HepG2 (cell line): Measurements from ENCODE around the gene POLRMT. TPM values are rescaled to one million over a fixed set of nuclear protein-coding genes. Genes with fewer than 3 reads are reported as not detected.

Experiments
- CREB1 ChIP-seq, 2 experiments: fragments of 450-650 bp in 1 of 2; IDR thresholded peaks; 2 replicates each; pipeline ENCODE4 v1.6.1; 2016 to 2017; ENCODE audit warnings: control low read depth in 1 of 2, mild to moderate bottlenecking in 1 of 2, missing compliant biosample characterization in 1 of 2, missing genetic modification characterization in 1 of 2
- FOSL2 ChIP-seq: sonication (generic); formaldehyde crosslinking; IDR thresholded peaks from 2 replicates; pipeline ENCODE4 v1.4.0; 2020; ENCODE audit warnings: missing genetic modification reagents
- HMG20A ChIP-seq: IDR thresholded peaks from 2 replicates; pipeline ENCODE4 v1.6.1; 2016; ENCODE audit warnings: borderline replicate concordance
- KAT8 ChIP-seq: IDR thresholded peaks from 2 replicates; pipeline ENCODE4 v1.6.1; 2016; ENCODE audit warnings: missing genetic modification reagents, missing compliant biosample characterization
- MAFF ChIP-seq: IDR thresholded peaks from 2 replicates; pipeline ENCODE4 v1.6.1; 2011; ENCODE audit warnings: low read depth, low read length, improper control_type of control experiment
- MAZ ChIP-seq, 2 experiments: sonication (generic) in 1 of 2; formaldehyde crosslinking in 1 of 2; IDR thresholded peaks; 2 replicates each; pipeline versions ENCODE4 v1.5.0 to v1.6.1; 2012 to 2020; ENCODE audit warnings: low read depth in 2 of 2, mild to moderate bottlenecking in 2 of 2, borderline replicate concordance in 1 of 2, improper control_type of control experiment in 1 of 2, low read length in 1 of 2, missing genetic modification reagents in 1 of 2, moderate library complexity in 1 of 2
- NR2C2 ChIP-seq: sonication (generic); formaldehyde crosslinking; IDR thresholded peaks from 2 replicates; pipeline ENCODE4 v1.4.0; 2020; ENCODE audit warnings: missing genetic modification reagents, mild to moderate bottlenecking, moderate library complexity, borderline replicate concordance
- RBM39 ChIP-seq: fragments of 200-400 bp; formaldehyde crosslinking; IDR thresholded peaks from one replicate; pipeline ENCODE4 v1.6.1; 2018; ENCODE audit warnings: antibody characterized with exemption, mild to moderate bottlenecking, low read depth, low read length; ENCODE audit not compliant: poor library complexity, severe bottlenecking
- RFXAP ChIP-seq: sonication (generic); formaldehyde crosslinking; IDR thresholded peaks from 2 replicates; pipeline ENCODE4 v1.4.0; 2020; ENCODE audit warnings: missing genetic modification reagents, borderline replicate concordance
- TRIM24 ChIP-seq: sonication (generic); formaldehyde crosslinking; IDR thresholded peaks from 2 replicates; pipeline ENCODE4 v1.8.0; 2022; ENCODE audit warnings: mild to moderate bottlenecking, missing genetic modification reagents
- ZMAT3 ChIP-seq: sonication (generic); formaldehyde crosslinking; conservative IDR thresholded peaks from 2 replicates; pipeline ENCODE4 v1.7.0; 2021; ENCODE audit warnings: missing genetic modification reagents
- ZNF224 ChIP-seq: sonication (generic); formaldehyde crosslinking; IDR thresholded peaks from 2 replicates; pipeline ENCODE4 v1.5.0; 2020; ENCODE audit warnings: mild to moderate bottlenecking, missing genetic modification reagents
- ZNF343 ChIP-seq: sonication (generic); formaldehyde crosslinking; IDR thresholded peaks from 2 replicates; pipeline ENCODE4 v1.4.0; 2020; ENCODE audit warnings: mild to moderate bottlenecking, missing genetic modification reagents
- ZNF775 ChIP-seq: sonication (generic); formaldehyde crosslinking; IDR thresholded peaks from 2 replicates; pipeline ENCODE4 v1.4.0; 2020; ENCODE audit warnings: missing genetic modification reagents, mild to moderate bottlenecking, moderate library complexity, borderline replicate concordance
- ZSCAN31 ChIP-seq: sonication (generic); formaldehyde crosslinking; IDR thresholded peaks from 2 replicates; pipeline ENCODE4 v1.5.0; 2020; ENCODE audit warnings: low read depth, mild to moderate bottlenecking, missing genetic modification reagents
- polyA plus RNA-seq, 8 experiments: library from polyadenylated mRNA; depleted of rRNA in 3 of 8; stranded (reverse) in 7 of 8; unstranded in 1 of 8; fragments of >200 nt; fragmentation: Illumina TruSeq in 4 of 8; extraction: Trizol in 4 of 8; gene quantifications; 2 replicates each; pipeline versions ENCODE4 v1.2.1 to v1.2.3, GENCODE V29; 2011 to 2016; ENCODE audit warnings: low read depth in 4 of 8, missing spikeins in 1 of 8, mixed read lengths in 1 of 8; ENCODE audit not compliant: insufficient read depth in 1 of 8
- total RNA-seq, 5 experiments: library from RNA; depleted of rRNA; stranded (reverse); fragments of >200 nt; fragmentation: Illumina TruSeq; extraction: Trizol; gene quantifications; 2 replicates each; pipeline ENCODE4 v1.2.3, GENCODE V29; 2016; ENCODE audit warnings: low read depth in 1 of 5
- TF ChIP-seq, protein P1 (sequence below): sonication (generic); formaldehyde crosslinking; conservative IDR thresholded peaks from 2 replicates; pipeline ENCODE4 v1.8.0; 2022; ENCODE audit warnings: missing genetic modification reagents
- TF ChIP-seq, protein P2 (sequence below): sonication (generic); formaldehyde crosslinking; IDR thresholded peaks from 2 replicates; pipeline ENCODE4 v1.4.0; 2020; ENCODE audit warnings: missing genetic modification reagents
- TF ChIP-seq, protein P3 (sequence below): sonication (generic); formaldehyde crosslinking; IDR thresholded peaks from 2 replicates; pipeline ENCODE4 v1.4.0; 2020; ENCODE audit warnings: missing genetic modification reagents
- TF ChIP-seq, protein P4 (sequence below): sonication (generic); formaldehyde crosslinking; IDR thresholded peaks from 2 replicates; pipeline ENCODE4 v1.5.1; 2020; ENCODE audit warnings: missing genetic modification reagents, mild to moderate bottlenecking, borderline replicate concordance
- TF ChIP-seq, protein P5 (sequence below): IDR thresholded peaks from 2 replicates; pipeline ENCODE4 v1.6.1; 2016; ENCODE audit warnings: control low read depth

POLRMT gene
- total and polyA plus RNA-seq, 2 of the 13 experiments (the other 11 are each of a cell fraction or from before 2014, with no cell fraction given) = 78.0 to 101 TPM

DNA sequence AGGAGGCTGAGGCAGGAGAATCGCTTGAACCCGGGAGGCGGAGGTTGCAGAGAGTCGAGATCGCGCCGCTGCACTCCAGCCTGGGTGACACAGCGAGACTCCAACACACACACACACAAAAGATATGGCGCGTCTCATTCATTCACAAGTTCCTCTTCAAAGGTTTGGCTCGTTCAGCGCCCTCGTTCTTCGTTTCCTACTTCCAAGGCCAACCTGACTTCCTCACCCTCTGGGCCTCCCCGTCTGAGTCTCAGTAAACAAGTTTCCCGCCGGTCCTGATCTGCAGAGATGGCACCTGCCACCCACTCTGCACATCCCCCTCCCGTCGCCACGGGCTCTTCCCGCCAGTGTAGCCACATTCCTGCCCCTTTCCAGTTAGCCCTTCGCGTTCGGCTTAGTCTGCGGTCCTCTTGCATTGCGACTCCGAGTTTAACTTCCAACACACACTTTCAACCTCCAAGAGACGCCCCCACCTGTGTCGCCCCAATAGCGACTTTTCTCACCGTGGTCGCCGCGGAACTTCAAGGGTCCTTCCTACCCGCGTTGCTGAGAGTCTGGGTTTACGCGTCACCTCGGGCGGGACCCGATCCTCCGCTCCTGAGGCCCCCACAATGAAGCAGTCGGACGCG, 62.3 kb downstream of the POLRMT start (continued):
- TF ChIP-seq ZSCAN31 (CRISPR knock-in tag) (0 out of 2 replicates have a peak, but pooled peaks have one; percentile 49), ZNF343 (no peak), MAFF (no peak), NR2C2 (CRISPR knock-in tag) (no peak), HMG20A (CRISPR knock-in tag) (no peak), TRIM24 (CRISPR knock-in tag) (no peak), RBM39 (peak; percentile 36), KAT8 (CRISPR knock-in tag) (peak; percentile 19; the same call in 1 of the 2 replicates), FOSL2 (CRISPR knock-in tag) (no peak), ZNF775 (CRISPR knock-in tag) (no peak), CREB1 (IDR thresholded peaks at IDR 0.05) (no peak), CREB1 (CRISPR knock-in tag; IDR thresholded peaks at IDR 0.05) (no peak), RFXAP (CRISPR knock-in tag) (0 out of 2 replicates have a peak, but pooled peaks have one; percentile 45), ZNF224 (CRISPR knock-in tag) (no peak), ZMAT3 (CRISPR knock-in tag) (0 out of 2 replicates have a peak, but pooled peaks have one; percentile 62), MAZ (IDR thresholded peaks at IDR 0.05; ENCODE audit: borderline replicate concordance, low read depth, low read length) (no peak), MAZ (CRISPR knock-in tag; IDR thresholded peaks at IDR 0.05; ENCODE audit: low read depth) (peak; percentile 48; the same call in 1 of the 2 replicates)
- TF ChIP-seq, protein P1, sequence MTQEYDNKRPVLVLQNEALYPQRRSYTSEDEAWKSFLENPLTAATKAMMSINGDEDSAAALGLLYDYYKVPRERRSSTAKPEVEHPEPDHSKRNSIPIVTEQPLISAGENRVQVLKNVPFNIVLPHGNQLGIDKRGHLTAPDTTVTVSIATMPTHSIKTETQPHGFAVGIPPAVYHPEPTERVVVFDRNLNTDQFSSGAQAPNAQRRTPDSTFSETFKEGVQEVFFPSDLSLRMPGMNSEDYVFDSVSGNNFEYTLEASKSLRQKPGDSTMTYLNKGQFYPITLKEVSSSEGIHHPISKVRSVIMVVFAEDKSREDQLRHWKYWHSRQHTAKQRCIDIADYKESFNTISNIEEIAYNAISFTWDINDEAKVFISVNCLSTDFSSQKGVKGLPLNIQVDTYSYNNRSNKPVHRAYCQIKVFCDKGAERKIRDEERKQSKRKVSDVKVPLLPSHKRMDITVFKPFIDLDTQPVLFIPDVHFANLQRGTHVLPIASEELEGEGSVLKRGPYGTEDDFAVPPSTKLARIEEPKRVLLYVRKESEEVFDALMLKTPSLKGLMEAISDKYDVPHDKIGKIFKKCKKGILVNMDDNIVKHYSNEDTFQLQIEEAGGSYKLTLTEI = no peak
- TF ChIP-seq, protein P2, sequence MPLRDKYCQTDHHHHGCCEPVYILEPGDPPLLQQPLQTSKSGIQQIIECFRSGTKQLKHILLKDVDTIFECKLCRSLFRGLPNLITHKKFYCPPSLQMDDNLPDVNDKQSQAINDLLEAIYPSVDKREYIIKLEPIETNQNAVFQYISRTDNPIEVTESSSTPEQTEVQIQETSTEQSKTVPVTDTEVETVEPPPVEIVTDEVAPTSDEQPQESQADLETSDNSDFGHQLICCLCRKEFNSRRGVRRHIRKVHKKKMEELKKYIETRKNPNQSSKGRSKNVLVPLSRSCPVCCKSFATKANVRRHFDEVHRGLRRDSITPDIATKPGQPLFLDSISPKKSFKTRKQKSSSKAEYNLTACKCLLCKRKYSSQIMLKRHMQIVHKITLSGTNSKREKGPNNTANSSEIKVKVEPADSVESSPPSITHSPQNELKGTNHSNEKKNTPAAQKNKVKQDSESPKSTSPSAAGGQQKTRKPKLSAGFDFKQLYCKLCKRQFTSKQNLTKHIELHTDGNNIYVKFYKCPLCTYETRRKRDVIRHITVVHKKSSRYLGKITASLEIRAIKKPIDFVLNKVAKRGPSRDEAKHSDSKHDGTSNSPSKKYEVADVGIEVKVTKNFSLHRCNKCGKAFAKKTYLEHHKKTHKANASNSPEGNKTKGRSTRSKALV (CRISPR knock-in tag) = 0 out of 2 replicates have a peak, but pooled peaks have one; percentile 56
- TF ChIP-seq, protein P3, sequence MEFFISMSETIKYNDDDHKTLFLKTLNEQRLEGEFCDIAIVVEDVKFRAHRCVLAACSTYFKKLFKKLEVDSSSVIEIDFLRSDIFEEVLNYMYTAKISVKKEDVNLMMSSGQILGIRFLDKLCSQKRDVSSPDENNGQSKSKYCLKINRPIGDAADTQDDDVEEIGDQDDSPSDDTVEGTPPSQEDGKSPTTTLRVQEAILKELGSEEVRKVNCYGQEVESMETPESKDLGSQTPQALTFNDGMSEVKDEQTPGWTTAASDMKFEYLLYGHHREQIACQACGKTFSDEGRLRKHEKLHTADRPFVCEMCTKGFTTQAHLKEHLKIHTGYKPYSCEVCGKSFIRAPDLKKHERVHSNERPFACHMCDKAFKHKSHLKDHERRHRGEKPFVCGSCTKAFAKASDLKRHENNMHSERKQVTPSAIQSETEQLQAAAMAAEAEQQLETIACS (CRISPR knock-in tag) = 0 out of 2 replicates have a peak, but pooled peaks have one; percentile 34
- TF ChIP-seq, protein P4, sequence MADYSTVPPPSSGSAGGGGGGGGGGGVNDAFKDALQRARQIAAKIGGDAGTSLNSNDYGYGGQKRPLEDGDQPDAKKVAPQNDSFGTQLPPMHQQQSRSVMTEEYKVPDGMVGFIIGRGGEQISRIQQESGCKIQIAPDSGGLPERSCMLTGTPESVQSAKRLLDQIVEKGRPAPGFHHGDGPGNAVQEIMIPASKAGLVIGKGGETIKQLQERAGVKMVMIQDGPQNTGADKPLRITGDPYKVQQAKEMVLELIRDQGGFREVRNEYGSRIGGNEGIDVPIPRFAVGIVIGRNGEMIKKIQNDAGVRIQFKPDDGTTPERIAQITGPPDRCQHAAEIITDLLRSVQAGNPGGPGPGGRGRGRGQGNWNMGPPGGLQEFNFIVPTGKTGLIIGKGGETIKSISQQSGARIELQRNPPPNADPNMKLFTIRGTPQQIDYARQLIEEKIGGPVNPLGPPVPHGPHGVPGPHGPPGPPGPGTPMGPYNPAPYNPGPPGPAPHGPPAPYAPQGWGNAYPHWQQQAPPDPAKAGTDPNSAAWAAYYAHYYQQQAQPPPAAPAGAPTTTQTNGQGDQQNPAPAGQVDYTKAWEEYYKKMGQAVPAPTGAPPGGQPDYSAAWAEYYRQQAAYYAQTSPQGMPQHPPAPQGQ = no peak
- TF ChIP-seq, protein P5, sequence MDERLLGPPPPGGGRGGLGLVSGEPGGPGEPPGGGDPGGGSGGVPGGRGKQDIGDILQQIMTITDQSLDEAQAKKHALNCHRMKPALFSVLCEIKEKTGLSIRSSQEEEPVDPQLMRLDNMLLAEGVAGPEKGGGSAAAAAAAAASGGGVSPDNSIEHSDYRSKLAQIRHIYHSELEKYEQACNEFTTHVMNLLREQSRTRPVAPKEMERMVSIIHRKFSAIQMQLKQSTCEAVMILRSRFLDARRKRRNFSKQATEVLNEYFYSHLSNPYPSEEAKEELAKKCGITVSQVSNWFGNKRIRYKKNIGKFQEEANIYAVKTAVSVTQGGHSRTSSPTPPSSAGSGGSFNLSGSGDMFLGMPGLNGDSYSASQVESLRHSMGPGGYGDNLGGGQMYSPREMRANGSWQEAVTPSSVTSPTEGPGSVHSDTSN (CRISPR knock-in tag) = no peak
